DMS153 treated with DMSO at 0.1 percent for 48 hours (cell line): ENCODE data around the gene ITGB2.
A peak's percentile ranks its signal among the peaks of the same experiment; 100 is the strongest.
"Not testable (repeated sequence)": the region's sequence is repeated elsewhere in the genome, so short reads cannot be mapped to it uniquely, and the experiment has no call there.

Source experiments
- DNase-seq: peaks from one replicate; lab custom pipeline; 2025; ENCODE audit not compliant: unreplicated experiment; lab: John Stamatoyannopoulos, UW

The ITGB2 gene

GRCh38 chr21:44942566-44942965 lies 21.9 kb upstream of the ITGB2 start:
- no peak for DNase-seq

- no peak for DNase-seq
These were observed 20.9 kb upstream of the ITGB2 start for GRCh38 chr21:44941567-44941966.

GRCh38 chr21:44940116-44940631 lies 19.5 kb upstream of the ITGB2 start:
- no peak for DNase-seq

- DNase-seq: peak; percentile 70
These were observed 18.9 kb upstream of the ITGB2 start, which contains the start of gene SLX9 for GRCh38 chr21:44939532-44940115. Gene SLX9, plus strand, starts transcription at chr21:44940029. Its CDS starts 29 bp downstream, at chr21:44940058.

GRCh38 chr21:44938772-44939531 lies 18.3 kb upstream of the ITGB2 start:
- DNase-seq: no peak

- no peak for DNase-seq
These were observed 14.8 kb upstream of the ITGB2 start for GRCh38 chr21:44935533-44935927.

GRCh38 chr21:44934797-44935532 lies 14.3 kb upstream of the ITGB2 start:
- no peak for DNase-seq

- DNase-seq: no peak
These were observed 13.6 kb upstream of the ITGB2 start for GRCh38 chr21:44934276-44934675.

- no peak for DNase-seq
These were observed 13.2 kb upstream of the ITGB2 start for GRCh38 chr21:44933918-44934260.

- DNase-seq: no peak
These were observed 12.7 kb upstream of the ITGB2 start for GRCh38 chr21:44933199-44933917.

GRCh38 chr21:44932408-44933181 lies 11.9 kb upstream of the ITGB2 start:
- no peak for DNase-seq

- no peak for DNase-seq
These were observed 11.1 kb upstream of the ITGB2 start for GRCh38 chr21:44931501-44932407.

GRCh38 chr21:44931137-44931500 lies 10.4 kb upstream of the ITGB2 start:
- no peak for DNase-seq

GRCh38 chr21:44930543-44930981 lies 9.9 kb upstream of the ITGB2 start:
- no peak for DNase-seq

- no peak for DNase-seq
These were observed 9.3 kb upstream of the ITGB2 start for GRCh38 chr21:44929799-44930542.

- DNase-seq: no peak
These were observed 8.6 kb upstream of the ITGB2 start for GRCh38 chr21:44929242-44929798.

- DNase-seq: not testable (repeated sequence)
These were observed 8.0 kb upstream of the ITGB2 start for GRCh38 chr21:44928500-44929241.
